Middle frontal gyrus (tissue), 1 donor: ENCODE measurements around the gene DHX29.

ENCODE experiments used
- DNase-seq: peaks from one replicate; pipeline ENCODE4 v3.0.0-alpha.2; 2015; ENCODE audit warnings: low spot score; ENCODE audit errors: extremely low spot score

Gene DHX29

DNA sequence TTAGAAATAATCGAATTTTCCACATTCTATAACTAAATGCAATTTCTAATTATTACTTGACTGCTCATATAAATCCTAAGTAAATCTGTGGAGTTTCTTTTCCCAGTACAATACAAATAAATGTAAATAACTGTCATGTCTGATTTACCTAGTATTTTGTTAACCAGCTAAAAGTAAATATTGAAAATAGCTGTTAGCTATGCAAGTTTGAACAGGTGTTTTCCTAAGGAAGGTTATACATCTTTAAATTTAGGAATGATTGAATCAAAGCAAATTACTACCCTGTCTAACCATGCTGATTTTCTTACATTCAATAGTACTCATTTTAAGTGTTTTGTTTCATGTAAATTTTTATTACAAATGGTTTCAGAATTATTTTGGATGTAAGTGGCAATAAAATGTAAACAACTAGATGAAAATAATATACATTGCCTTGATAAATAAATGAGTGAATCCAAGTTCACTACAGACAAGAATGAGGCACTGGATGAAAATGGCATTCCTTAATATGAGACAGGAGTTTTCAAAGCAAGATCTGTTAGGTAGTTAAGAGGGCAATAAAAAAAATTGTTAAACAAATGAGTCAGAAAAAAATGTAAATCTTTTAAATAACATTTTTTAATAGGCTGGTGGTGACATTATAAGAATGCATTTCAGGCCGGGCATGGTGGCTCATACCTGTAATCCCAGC, 96.2 kb downstream of the DHX29 start:
- no peak for DNase-seq
